ENCODE measurements around the gene MIA. TPM values are rescaled to one million over a fixed set of nuclear protein-coding genes. Genes with fewer than 3 reads are reported as not detected.
A peak's percentile ranks its signal among the peaks of the same experiment; 100 is the strongest.

Gene MIA
- total and polyA plus RNA-seq, 4 donors: 0.42 to 0.44 TPM; not detected in 2

- H3K4me1 ChIP-seq (ENCODE audit: control insufficient read depth in 4 of 4, insufficient read depth in 4 of 4, low read length in 3 of 4): peaks cover 34 to 74% (median 62%) of the 10 kb centered on the region in 4 donors
- H3K9me3 ChIP-seq (ENCODE audit: control insufficient read depth in 4 of 4, low read length in 3 of 4): no peaks in the 10 kb centered on the region
- H3K4me3 ChIP-seq (ENCODE audit: low read depth in 1 of 3, low read length in 3 of 3): no peak overlapping the region
- peak overlapping the region; percentile 48 to 82 for H3K27ac ChIP-seq (ENCODE audit: low read depth in 1 of 2, low read length in 2 of 2)
- H3K36me3 ChIP-seq (ENCODE audit: control insufficient read depth in 4 of 4, insufficient read depth in 3 of 4, low read depth in 1 of 4, low read length in 3 of 4): peaks cover 5 to 12% (median 9%) of the 10 kb centered on the region in 4 donors
- H3K9ac ChIP-seq (ENCODE audit: low read depth in 1 of 2, low read length in 2 of 2): no peak overlapping the region
- no peaks in the 10 kb centered on the region for H3K27me3 ChIP-seq (ENCODE audit: control insufficient read depth in 4 of 4, insufficient read depth in 4 of 4, low read length in 3 of 4)
- no peak for TF ChIP-seq RAD21 (IDR thresholded peaks at IDR 0.05)
- no peak for TF ChIP-seq HNF4G (IDR thresholded peaks at IDR 0.05)
- no peak for TF ChIP-seq TAF1 (conservative IDR thresholded peaks at IDR 0.05)
- TF ChIP-seq HNF4A (conservative IDR thresholded peaks at IDR 0.05): no peak
- no peak for TF ChIP-seq MAX (IDR thresholded peaks at IDR 0.05)
- no peak for TF ChIP-seq SP1 (IDR thresholded peaks at IDR 0.05)
- no peak for TF ChIP-seq CTCF (IDR thresholded peaks at IDR 0.05; ENCODE audit: low read depth, low read length, missing input control)
- TF ChIP-seq, protein P1, sequence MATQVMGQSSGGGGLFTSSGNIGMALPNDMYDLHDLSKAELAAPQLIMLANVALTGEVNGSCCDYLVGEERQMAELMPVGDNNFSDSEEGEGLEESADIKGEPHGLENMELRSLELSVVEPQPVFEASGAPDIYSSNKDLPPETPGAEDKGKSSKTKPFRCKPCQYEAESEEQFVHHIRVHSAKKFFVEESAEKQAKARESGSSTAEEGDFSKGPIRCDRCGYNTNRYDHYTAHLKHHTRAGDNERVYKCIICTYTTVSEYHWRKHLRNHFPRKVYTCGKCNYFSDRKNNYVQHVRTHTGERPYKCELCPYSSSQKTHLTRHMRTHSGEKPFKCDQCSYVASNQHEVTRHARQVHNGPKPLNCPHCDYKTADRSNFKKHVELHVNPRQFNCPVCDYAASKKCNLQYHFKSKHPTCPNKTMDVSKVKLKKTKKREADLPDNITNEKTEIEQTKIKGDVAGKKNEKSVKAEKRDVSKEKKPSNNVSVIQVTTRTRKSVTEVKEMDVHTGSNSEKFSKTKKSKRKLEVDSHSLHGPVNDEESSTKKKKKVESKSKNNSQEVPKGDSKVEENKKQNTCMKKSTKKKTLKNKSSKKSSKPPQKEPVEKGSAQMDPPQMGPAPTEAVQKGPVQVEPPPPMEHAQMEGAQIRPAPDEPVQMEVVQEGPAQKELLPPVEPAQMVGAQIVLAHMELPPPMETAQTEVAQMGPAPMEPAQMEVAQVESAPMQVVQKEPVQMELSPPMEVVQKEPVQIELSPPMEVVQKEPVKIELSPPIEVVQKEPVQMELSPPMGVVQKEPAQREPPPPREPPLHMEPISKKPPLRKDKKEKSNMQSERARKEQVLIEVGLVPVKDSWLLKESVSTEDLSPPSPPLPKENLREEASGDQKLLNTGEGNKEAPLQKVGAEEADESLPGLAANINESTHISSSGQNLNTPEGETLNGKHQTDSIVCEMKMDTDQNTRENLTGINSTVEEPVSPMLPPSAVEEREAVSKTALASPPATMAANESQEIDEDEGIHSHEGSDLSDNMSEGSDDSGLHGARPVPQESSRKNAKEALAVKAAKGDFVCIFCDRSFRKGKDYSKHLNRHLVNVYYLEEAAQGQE (IDR thresholded peaks at IDR 0.05): no peak
- TF ChIP-seq NR2F2 (IDR thresholded peaks at IDR 0.05): no peak
- TF ChIP-seq ZBTB33 (IDR thresholded peaks at IDR 0.05): no peak
- no peak for TF ChIP-seq FOXA1 (IDR thresholded peaks at IDR 0.05)
- no peak for TF ChIP-seq RXRA (IDR thresholded peaks at IDR 0.05)
- TF ChIP-seq GABPA (IDR thresholded peaks at IDR 0.05 in 1 of 2, conservative IDR thresholded peaks at IDR 0.05 in 1 of 2): no peak
- no peak for TF ChIP-seq YY1 (IDR thresholded peaks at IDR 0.05)
- no peak for TF ChIP-seq FOXA2 (IDR thresholded peaks at IDR 0.05)
- no peak for TF ChIP-seq EGR1 (IDR thresholded peaks at IDR 0.05; ENCODE audit: low read depth in 2 of 2)
- TF ChIP-seq JUND (IDR thresholded peaks at IDR 0.05): no peak
- TF ChIP-seq, protein P2, sequence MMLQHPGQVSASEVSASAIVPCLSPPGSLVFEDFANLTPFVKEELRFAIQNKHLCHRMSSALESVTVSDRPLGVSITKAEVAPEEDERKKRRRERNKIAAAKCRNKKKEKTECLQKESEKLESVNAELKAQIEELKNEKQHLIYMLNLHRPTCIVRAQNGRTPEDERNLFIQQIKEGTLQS (IDR thresholded peaks at IDR 0.05): no peak
- no peak for DNase-seq (ENCODE audit: low spot score)
- 58% methylated on average over 9 of the region's 9 CpGs for WGBS
These were observed 28.0 kb downstream of the MIA start for GRCh38 chr19:40803170-40803856.
